ENCODE measurements around the gene COPG1.
"Not testable (repeated sequence)": the region's sequence is repeated elsewhere in the genome, so short reads cannot be mapped to it uniquely, and the experiment has no call there.

The COPG1 gene

GRCh38 chr3:129240436-129240835, 9.0 kb upstream of the COPG1 start:
- no peak for DNase-seq

DNA sequence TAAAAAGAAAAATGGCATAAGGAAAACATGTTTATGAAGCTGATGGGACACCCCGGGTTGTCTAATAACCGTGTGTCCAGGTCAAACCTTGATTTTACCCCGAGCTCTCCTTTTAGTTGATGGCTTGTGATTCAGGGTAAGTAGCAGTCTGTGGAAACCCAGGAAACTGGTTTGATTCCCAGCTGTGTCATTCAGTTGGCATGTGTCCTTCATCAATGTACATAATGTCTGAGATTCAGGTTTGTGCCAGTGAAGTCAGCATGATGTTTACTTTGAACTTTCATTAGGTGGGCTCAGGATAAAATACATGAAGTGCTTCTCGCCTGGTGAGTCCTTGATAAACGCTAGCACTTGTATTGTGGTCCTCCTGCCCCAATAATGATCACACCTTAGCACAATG, 4.3 kb upstream of the COPG1 start:
- no peak for DNase-seq

DNA sequence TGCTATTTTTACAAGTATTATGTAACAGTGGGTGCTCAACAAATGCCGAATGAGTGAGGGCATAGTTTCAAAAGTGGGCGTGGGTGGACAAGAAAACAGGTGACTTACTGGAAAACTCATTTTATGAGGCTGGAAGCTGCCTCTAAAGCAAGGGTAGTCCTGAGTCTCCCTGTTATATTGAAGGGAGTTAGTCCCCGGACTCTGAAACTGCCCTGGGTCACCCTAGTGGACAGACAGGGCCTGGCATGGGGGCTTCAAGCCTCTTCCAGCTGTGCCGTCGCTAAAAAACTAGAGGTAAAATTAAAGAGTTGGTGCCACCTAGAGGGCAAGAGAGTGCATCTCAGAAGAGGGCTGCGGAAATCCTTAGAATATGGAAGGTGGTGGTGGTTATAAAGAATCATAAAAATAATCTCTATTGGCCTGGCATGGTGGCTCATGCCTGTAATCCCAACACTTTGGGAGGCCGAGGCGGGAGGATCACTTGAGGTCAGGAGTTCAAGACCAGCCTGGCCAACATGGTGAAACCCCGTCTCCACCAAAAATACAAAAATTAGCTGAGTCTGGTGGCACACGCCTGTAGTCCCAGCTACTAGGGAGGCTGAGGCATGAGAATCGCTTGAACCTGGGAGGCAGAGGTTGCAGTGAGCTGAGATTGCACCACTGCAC, 3.6 kb upstream of the COPG1 start:
- peak; percentile 48 to 83 for DNase-seq

DNA sequence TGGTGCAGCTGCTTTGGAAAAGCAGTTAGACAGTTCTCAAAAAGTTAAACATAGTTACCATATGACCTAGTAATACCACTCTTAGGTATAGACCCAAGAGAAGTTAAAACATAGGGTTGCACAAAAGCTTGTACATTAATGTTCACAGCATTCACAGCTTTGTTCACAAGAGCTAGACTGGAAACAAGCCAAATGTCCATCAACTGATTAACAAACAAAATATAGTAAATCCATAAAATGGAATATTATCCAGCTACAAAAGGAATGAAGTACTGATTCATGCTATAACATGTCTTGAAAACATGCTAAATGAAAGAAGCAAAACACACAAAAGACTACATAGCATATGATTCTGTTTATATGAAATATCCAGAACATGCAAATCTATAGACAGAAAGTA, 2.8 kb upstream of the COPG1 start:
- DNase-seq = no peak

DNA sequence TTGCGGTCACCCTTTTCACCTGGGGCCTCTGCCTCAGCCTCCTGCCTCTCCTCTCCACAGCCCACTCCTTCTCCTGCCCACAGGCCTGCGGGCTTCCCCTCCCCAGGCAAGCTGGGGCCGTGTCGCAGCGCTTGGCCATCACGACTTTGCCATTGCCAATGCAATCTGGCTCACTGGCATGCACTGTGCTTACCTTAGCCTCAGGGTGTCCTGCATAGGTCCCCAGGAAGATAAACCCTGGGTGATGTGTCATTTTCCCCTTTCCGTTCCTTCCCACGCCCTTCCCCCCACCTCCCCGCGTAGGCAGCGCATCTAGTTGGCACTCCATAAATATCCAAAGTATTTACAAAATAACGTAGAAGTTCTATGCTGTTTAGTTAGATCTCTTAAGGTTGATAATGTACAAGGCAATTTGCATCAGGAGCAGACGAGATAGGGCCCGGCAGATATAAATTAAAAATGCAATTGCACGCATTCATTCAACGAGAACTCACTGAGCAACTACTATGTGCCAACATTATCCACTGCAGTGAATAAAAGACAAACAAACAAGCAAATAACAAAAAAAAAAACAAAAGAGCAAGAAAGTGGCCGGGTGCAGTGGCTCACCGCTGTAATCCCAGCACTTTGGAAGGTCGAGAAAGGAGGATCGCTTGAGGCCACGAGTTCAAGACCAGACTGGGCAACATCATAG, 973 bp upstream of the COPG1 start:
- DNase-seq = no peak

- DNase-seq = no peak
Observed at GRCh38 chr3:129252748-129253147, 3.3 kb downstream of the COPG1 start.

DNA sequence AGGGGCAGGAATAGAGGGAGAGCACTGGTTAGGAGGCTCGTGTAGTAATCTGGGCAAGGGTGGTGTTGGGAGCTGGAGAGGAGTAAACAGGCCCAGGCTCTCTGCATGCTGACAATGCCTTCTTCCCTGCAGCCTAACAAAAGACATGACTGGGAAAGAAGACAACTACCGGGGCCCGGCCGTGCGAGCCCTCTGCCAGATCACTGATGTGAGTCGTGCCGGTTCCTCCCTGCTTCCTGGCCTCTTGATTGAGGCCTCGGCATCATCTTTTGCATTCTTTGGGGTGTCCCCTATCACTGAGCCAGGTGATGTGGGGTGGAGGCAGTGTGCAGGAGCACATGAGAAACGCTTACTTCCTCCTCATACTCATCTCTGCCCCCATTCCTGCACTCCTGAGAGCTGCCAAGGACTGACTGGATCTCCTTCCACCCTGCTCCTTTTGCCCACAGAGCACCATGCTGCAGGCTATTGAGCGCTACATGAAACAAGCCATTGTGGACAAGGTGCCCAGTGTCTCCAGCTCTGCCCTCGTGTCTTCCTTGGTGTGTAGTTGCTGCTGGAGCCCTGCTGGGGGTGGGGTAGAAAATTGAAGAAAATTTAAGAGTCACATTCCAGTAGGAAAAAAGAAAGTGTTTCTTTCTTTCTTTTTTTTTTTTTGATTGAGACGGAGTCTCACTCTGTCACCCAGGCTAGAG, 5.3 kb downstream of the COPG1 start:
- DNase-seq = no peak

- DNase-seq = no peak
Observed at GRCh38 chr3:129256270-129256669, 6.9 kb downstream of the COPG1 start.

DNA sequence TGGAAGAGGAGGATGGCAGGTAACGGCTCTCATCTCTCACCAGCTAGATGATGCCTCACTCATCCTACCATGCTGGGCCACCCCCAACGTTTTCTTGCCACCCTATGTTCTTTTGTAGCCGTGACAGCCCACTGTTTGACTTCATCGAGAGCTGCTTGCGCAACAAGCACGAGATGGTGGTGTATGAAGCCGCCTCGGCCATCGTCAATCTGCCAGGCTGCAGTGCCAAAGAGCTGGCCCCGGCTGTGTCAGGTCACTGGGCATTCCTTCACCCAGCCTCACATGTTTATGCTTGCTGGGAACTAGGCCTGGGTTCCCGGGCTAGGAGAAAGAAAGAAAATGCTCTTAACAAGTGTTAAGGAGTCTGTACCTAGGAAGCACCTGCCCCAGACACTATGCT, 8.2 kb downstream of the COPG1 start:
- no peak for DNase-seq

DNA sequence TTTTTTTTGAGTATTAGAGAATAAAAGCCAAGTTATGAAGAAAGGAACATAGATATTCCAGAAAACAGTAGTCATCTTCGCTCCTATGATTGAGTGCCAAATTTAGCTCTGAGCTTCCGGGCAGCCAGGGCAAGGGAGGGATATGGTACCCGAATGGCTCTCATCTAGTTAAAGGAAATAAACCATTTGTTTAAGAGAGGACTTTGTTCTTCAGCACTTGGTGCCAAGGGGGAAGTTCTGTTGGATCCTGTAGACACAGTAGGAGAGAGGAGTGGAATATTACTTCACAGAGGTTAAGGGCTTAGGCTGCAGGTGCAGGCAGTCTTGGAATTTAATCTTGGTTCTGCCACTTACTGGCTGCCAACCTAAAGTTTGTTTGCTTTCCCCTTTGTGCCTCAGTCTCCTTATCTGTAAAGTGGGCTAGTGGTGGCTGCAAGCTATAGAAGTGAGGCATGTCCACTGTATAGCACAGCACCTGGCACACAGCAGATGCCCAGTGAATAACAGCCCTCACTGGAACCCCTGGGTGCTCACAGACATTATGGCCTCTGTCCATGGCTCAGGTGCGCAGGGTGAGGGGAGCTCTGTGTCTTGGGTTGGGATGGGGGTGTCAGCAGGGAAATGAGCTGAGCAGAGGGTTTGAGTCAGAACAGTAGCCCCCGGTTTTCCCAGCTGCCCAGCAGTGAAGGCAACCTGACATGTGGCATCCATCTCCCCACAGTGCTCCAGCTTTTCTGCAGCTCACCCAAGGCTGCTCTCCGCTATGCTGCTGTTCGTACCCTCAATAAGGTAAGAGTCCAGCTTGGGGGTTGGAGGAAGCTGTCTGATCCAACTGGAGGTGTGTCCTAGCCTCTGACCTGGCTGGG, 10.4 kb downstream of the COPG1 start:
- no peak for DNase-seq

- no peak for DNase-seq
Observed at GRCh38 chr3:129260606-129261005, 11.2 kb downstream of the COPG1 start.

- DNase-seq = no peak
Observed at GRCh38 chr3:129261894-129262293, 12.5 kb downstream of the COPG1 start.

GRCh38 chr3:129263161-129263910, 13.9 kb downstream of the COPG1 start:
- no peak for DNase-seq

- DNase-seq = not testable (repeated sequence)
Observed at GRCh38 chr3:129264994-129265393, 15.6 kb downstream of the COPG1 start.

DNA sequence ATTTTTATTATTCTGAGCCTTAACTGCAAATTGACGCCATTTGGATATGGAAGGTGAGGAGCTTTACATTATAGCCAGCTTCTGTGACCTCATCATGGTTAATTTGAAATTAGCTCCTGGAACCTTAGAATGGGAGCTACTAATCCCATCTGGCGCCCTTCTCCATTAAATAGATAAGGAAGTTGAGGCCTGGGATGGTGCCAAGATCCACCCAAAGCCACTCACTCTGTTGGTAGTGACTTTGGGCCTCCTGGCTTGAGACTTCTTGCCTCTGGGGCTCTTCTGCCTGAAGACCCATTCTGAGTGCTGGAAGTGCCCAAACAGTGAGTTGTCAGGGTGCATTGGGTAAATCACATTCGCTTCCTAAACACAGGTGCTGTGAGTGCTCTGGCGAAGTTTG, 17.2 kb downstream of the COPG1 start:
- no peak for DNase-seq

- DNase-seq = no peak
Observed at GRCh38 chr3:129268396-129268795, 19.0 kb downstream of the COPG1 start.

DNA sequence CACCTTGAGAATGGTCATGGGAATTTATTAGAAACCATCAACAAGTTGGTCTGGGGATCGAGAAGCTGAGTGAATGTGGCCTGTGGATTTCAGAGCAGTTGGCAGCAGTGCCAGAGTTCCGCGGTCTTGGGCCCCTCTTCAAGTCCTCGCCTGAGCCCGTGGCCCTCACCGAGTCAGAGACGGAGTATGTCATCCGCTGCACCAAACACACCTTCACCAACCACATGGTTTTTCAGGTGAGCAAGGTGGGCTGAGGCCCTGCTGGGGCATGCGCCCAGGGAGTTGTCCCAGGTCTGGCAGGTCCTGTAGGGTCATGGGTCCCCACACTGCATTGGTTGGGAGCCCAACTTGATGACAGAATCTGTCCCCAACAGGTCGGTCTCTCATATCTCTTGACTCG, 22.3 kb downstream of the COPG1 start:
- DNase-seq = no peak

- DNase-seq = no peak
Observed at GRCh38 chr3:129276385-129276784, 27.0 kb downstream of the COPG1 start.

DNA sequence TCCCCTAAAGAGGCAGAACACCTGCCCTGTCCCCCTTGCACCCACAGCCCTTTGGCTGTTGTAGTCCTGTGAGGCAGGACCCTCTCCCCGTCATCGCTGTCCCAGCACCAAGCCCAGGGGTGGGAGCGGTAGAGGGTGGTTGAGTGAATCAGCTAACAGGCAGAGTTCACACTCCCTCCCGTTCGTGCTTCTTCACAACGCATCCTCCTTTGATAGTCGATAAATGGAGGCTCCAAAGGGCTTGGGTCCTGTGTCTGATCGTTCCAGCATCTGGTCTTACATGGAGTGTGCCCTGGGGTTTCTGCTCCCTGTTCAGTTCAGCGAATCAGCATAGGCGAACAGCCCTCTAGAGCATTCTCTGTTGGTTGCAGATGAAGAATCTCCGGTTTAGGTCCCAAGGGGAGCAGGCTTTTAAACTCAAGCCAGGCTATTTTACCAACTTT, 28.4 kb downstream of the COPG1 start:
- DNase-seq = no peak

DNA sequence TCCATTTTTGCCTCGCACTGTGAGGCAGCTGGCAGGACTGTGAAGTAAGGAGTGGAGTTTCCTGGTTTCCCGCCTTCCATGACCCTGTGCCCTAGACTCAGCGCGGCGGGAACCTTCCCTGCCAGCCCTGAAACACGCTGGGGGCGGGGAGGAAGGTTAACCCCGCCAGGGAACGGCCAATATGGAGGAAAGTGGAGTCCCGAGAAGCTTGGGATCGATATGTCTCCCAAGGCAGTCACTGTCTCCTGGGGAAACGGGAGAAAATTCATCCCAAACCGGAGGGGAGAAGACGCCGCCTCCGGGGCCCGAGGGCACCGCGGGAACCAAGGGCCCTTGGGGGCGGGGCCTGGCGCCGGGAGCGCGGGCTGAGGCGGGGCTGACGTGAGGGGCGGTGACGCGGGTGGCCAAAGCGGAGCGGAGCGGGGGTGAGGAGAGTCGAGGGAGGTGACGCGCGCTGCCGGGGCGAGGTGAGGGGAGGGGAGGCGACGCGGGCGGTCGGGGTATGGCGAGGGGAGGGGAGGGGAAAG, 29.1 kb downstream of the COPG1 start, which contains the start of gene HMCES:
HMCES (plus strand) TSS at position 432 of the 527 bp plus-strand sequence. CDS start 863 bp downstream, outside the sequence.
- peak; percentile 82 to 87 for DNase-seq

- no peak for DNase-seq
Observed at GRCh38 chr3:129278966-129279906, 29.8 kb downstream of the COPG1 start.

Measured in hippocampal formation (tissue), 2 donors.